Gastroesophageal sphincter (tissue), 4 donors: Measurements from ENCODE around the gene CTCF. TPM values are rescaled to one million over a fixed set of nuclear protein-coding genes. Genes with fewer than 3 reads are reported as not detected.
A peak's percentile ranks its signal among the peaks of the same experiment; 100 is the strongest.
"Not testable (repeated sequence)": the region's sequence is repeated elsewhere in the genome, so short reads cannot be mapped to it uniquely, and the experiment has no call there.

Experiments
- ATAC-seq: fragments of 150-250 bp; one replicate; pipeline ENCODE4 v1.9.1; 2016; ENCODE audit warnings: mild to moderate bottlenecking, moderate library complexity
- H3K27ac ChIP-seq, 4 donors: fragments of 200-600 bp; sonication (generic) in 3 of 4; 1 replicate in 3 of 4; 2 replicates in 1 of 4; pipeline ENCODE4 v1.5.1; 2016 to 2019
- H3K27me3 ChIP-seq: fragments of 200-600 bp; sonication (generic); one replicate; pipeline ENCODE4 v1.5.1; 2019
- H3K36me3 ChIP-seq, 2 donors: fragments of 200-600 bp; sonication (generic); one replicate each; pipeline ENCODE4 v1.5.1; 2019; ENCODE audit warnings: control low read depth in 1 of 2
- H3K4me1 ChIP-seq, 3 donors: fragments of 200-600 bp; sonication (generic); 1 replicate in 2 of 3; 2 replicates in 1 of 3; pipeline ENCODE4 v1.5.1; 2016 to 2019; ENCODE audit warnings: control low read depth in 2 of 3
- H3K4me3 ChIP-seq, 2 donors: fragments of 200-600 bp; sonication (generic); one replicate each; pipeline ENCODE4 v1.5.1; 2019; ENCODE audit warnings: mild to moderate bottlenecking in 1 of 2, moderate library complexity in 1 of 2
- H3K9me3 ChIP-seq, 3 donors: fragments of 200-600 bp; sonication (generic); one replicate each; pipeline ENCODE4 v1.5.1; 2017 to 2019; ENCODE audit warnings: control low read depth in 2 of 3
- CTCF ChIP-seq, 4 experiments: fragments of 200-600 bp in 2 of 4; fragments of 450-650 bp in 2 of 4; sonication (generic) in 1 of 4; IDR thresholded peaks; one replicate each; pipeline ENCODE4 v1.5.1; 2017 to 2019; ENCODE audit warnings: antibody characterized with exemption in 4 of 4, mild to moderate bottlenecking in 2 of 4, moderate library complexity in 2 of 4
- EP300 ChIP-seq: sonication (generic); formaldehyde crosslinking; IDR thresholded peaks from one replicate; pipeline ENCODE4 v1.6.1; 2017; ENCODE audit warnings: antibody characterized with exemption, mild to moderate bottlenecking
- POLR2A ChIP-seq, 2 donors: fragments of 450-650 bp; IDR thresholded peaks; one replicate each; pipeline ENCODE4 v1.6.1; 2017; ENCODE audit warnings: antibody characterized with exemption in 2 of 2, mild to moderate bottlenecking in 2 of 2, moderate library complexity in 1 of 2
- POLR2AphosphoS5 ChIP-seq: sonication (generic); formaldehyde crosslinking; IDR thresholded peaks from one replicate; pipeline ENCODE4 v1.6.1; 2017; ENCODE audit warnings: antibody characterized with exemption
- WGBS, 2 donors: methylation state at CpG; one replicate each; pipeline ENCODE4 v1.1.5; 2018; ENCODE audit warnings: low coverage in 1 of 2; 5-methylcytosine and 5-hydroxymethylcytosine counted together
- total RNA-seq, 4 donors: library from RNA; depleted of rRNA; stranded (reverse); fragments of >200 nt; gene quantifications; one replicate each; pipeline ENCODE4 v1.1.0, GENCODE V29; 2016

Gene CTCF
- total RNA-seq, 4 donors from 2014 or later = 26.4 to 44.8 (median 41.4) TPM

- peaks cover 0 to 49% (median 15%) of the 10 kb centered on the region in 3 donors for H3K4me1 ChIP-seq
- TF ChIP-seq EP300 = no peak
- no peak for TF ChIP-seq CTCF (IDR thresholded peaks at IDR 0.05)
- peak; percentile 79 to 81 for TF ChIP-seq POLR2A (IDR thresholded peaks at IDR 0.05)
- TF ChIP-seq POLR2AphosphoS5 = peak; percentile 77
- H3K27me3 ChIP-seq = no peaks in the 10 kb centered on the region
- peak; percentile 91 for ATAC-seq
- no peaks in the 10 kb centered on the region for H3K36me3 ChIP-seq
- H3K4me3 ChIP-seq = peak overlapping the region; percentile 75 to 95
- 4 to 8% methylated on average over 5 to 8 of the region's 48 CpGs for WGBS, 2 donors
- no peaks in the 10 kb centered on the region for H3K9me3 ChIP-seq
- H3K27ac ChIP-seq = peak overlapping the region; percentile 76 to 95 (median 92)
Observed at GRCh38 chr16:67530013-67530939, 32.0 kb upstream of the CTCF start.

GRCh38 chr16:67531247-67531646 is 31.1 kb upstream of the CTCF start:
- H3K36me3 ChIP-seq = no peaks in the 10 kb centered on the region
- no peaks in the 10 kb centered on the region for H3K27me3 ChIP-seq
- H3K9me3 ChIP-seq = no peaks in the 10 kb centered on the region
- no peak for TF ChIP-seq CTCF (IDR thresholded peaks at IDR 0.05)
- no peak for TF ChIP-seq POLR2A (IDR thresholded peaks at IDR 0.05)
- no peak for TF ChIP-seq POLR2AphosphoS5
- no peak for TF ChIP-seq EP300
- 62% methylated on average over 3 of the region's 4 CpGs; no CpG with 5 or more reads in 1 of the 2 donors for WGBS, 2 donors
- H3K4me3 ChIP-seq = peak overlapping the region in 1 of 2 donors; percentile 95
- ATAC-seq = no peak
- H3K4me1 ChIP-seq = peaks cover 0 to 59% (median 16%) of the 10 kb centered on the region in 3 donors
- peak overlapping the region in 3 of 4 donors; percentile 92 to 95 (median 93) for H3K27ac ChIP-seq

GRCh38 chr16:67533024-67533560 is 29.2 kb upstream of the CTCF start:
- Histone ChIP-seq H3K27ac (no peak overlapping the region), H3K27me3 (no peaks in the 10 kb centered on the region), H3K4me3 (no peak overlapping the region), H3K4me1 (peaks cover 0 to 73% (median 25%) of the 10 kb centered on the region in 3 donors), H3K9me3 (no peaks in the 10 kb centered on the region), H3K36me3 (no peaks in the 10 kb centered on the region)
- ATAC-seq = no peak
- TF ChIP-seq POLR2AphosphoS5 (no peak), POLR2A (IDR thresholded peaks at IDR 0.05) (no peak), CTCF (IDR thresholded peaks at IDR 0.05) (no peak), EP300 (no peak)
- WGBS, 2 donors = 74% methylated on average over 7 of the region's 9 CpGs

GRCh38 chr16:67533987-67534386 is 28.3 kb upstream of the CTCF start:
- ATAC-seq, H3K9me3 ChIP-seq, H3K36me3 ChIP-seq, H3K27me3 ChIP-seq, H3K4me3 ChIP-seq, H3K27ac ChIP-seq: not testable (repeated sequence)
- WGBS, 2 donors = no CpG with 5 or more reads among the region's 6 CpGs
- H3K4me1 ChIP-seq = peaks cover 0 to 77% (median 27%) of the 10 kb centered on the region in 3 donors

- TF ChIP-seq POLR2A (IDR thresholded peaks at IDR 0.05) (no peak), EP300 (no peak), POLR2AphosphoS5 (no peak), CTCF (IDR thresholded peaks at IDR 0.05) (no peak)
- peaks cover 0 to 81% (median 31%) of the 10 kb centered on the region in 3 donors for H3K4me1 ChIP-seq
- H3K4me3 ChIP-seq = no peak overlapping the region
- no peak overlapping the region for H3K27ac ChIP-seq
- H3K9me3 ChIP-seq = no peaks in the 10 kb centered on the region
- H3K27me3 ChIP-seq = no peaks in the 10 kb centered on the region
- H3K36me3 ChIP-seq = peaks cover 0 to 5% of the 10 kb centered on the region in 2 donors
- no peak for ATAC-seq
Observed at GRCh38 chr16:67534431-67534830, 27.9 kb upstream of the CTCF start.
